ENCODE data around the gene RASAL1. TPM values are rescaled to one million over a fixed set of nuclear protein-coding genes. Genes with fewer than 3 reads are reported as not detected.
A peak's percentile ranks its signal among the peaks of the same experiment; 100 is the strongest.

The RASAL1 gene
- polyA plus RNA-seq, 1 donor (not counting 4 experiments of a cell fraction or from before 2014, with no cell fraction given), result 0.05 TPM

DNA sequence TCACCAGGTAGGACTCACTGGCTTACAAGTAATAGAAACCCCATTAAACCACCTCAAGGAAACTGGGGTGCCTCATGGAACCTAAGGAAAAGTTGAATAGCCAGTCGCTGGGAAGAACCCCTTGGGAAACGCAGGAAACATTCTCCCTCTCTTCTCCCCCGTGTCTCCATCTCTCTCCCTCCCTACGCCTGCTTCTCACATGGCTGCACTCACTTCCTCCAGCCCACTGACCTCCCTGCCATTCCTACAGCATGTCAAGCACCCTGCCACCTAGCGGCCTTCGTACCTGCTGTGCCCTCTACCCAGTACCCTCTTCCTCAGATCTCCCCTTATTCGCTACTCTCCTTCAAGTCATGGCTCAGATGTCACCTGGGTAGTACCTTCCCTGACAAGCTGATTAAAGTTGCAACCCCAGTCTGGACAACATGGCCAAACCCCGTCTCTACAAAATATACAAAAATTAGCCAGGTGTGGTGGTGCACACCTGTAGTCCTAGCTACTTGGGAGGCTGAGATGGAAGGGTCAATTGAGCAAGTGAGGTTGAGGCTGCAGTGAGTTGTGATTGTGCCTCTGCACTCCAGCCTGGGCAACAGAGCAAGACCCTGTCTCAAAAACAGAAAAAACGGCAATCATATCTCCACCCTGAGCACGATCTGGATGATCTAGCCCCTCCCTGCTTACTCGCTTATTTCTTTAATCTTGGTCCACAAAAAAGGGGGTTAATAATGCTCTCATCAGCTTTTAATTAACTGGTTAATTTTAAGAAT is 85.4 kb downstream of the RASAL1 start:
- DNase-seq (ENCODE audit: low read depth, low spot score) (no peak), FAIRE-seq (no peak)
- no peaks in the 10 kb centered on the region for H3K79me2 ChIP-seq (ENCODE audit: control insufficient read depth, insufficient read depth, low read length)
- H3K27me3 ChIP-seq (ENCODE audit: control insufficient read depth, extremely low read depth, insufficient read depth, low read length), result peaks cover 11% of the 10 kb centered on the region
- no peak overlapping the region for H3K4me2 ChIP-seq (ENCODE audit: control insufficient read depth, extremely low read depth, insufficient read depth, low read depth, low read length)
- no peak overlapping the region for H3K27ac ChIP-seq (ENCODE audit: control insufficient read depth, insufficient read depth, low read length)
- H2AFZ ChIP-seq (ENCODE audit: control insufficient read depth, low read length), result no peak overlapping the region
- no peaks in the 10 kb centered on the region for H3K9me1 ChIP-seq (ENCODE audit: control insufficient read depth, extremely low read depth, insufficient read depth, low read length)
- H3K4me1 ChIP-seq (ENCODE audit: control insufficient read depth, extremely low read depth, insufficient read depth, low read length), result no peaks in the 10 kb centered on the region
- dilution Hi-C loops (cut with MboI; ENCODE audit: extremely low pct_ligation_motif_present, low sequenced_read_pairs), result loop anchor here (25.0 kb wide), 1 partner anchor 112 kb away; no protein-coding TSS in a partner anchor
- H3K9ac ChIP-seq (ENCODE audit: control insufficient read depth, extremely low read depth, insufficient read depth, low read length), result no peak overlapping the region
- H4K20me1 ChIP-seq (ENCODE audit: control insufficient read depth, extremely low read depth, insufficient read depth, low read length), result no peaks in the 10 kb centered on the region
- TF ChIP-seq, protein P1, sequence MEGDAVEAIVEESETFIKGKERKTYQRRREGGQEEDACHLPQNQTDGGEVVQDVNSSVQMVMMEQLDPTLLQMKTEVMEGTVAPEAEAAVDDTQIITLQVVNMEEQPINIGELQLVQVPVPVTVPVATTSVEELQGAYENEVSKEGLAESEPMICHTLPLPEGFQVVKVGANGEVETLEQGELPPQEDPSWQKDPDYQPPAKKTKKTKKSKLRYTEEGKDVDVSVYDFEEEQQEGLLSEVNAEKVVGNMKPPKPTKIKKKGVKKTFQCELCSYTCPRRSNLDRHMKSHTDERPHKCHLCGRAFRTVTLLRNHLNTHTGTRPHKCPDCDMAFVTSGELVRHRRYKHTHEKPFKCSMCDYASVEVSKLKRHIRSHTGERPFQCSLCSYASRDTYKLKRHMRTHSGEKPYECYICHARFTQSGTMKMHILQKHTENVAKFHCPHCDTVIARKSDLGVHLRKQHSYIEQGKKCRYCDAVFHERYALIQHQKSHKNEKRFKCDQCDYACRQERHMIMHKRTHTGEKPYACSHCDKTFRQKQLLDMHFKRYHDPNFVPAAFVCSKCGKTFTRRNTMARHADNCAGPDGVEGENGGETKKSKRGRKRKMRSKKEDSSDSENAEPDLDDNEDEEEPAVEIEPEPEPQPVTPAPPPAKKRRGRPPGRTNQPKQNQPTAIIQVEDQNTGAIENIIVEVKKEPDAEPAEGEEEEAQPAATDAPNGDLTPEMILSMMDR (optimal IDR thresholded peaks at IDR 0.05 in 1 of 3, IDR thresholded peaks at IDR 0.05 in 1 of 3, conservative IDR thresholded peaks at IDR 0.05 in 1 of 3; ENCODE audit: extremely low read depth in 1 of 3, insufficient read depth in 2 of 3, low read length in 3 of 3), result peak; percentile 27 to 79 (median 37)
- no peak for TF ChIP-seq EZH2 (IDR thresholded peaks at IDR 0.05; ENCODE audit: low read length)
- H3K4me3 ChIP-seq (ENCODE audit: control insufficient read depth in 2 of 3, extremely low read depth in 1 of 3, insufficient read depth in 2 of 3, low read depth in 1 of 3, low read length in 3 of 3), result no peak overlapping the region
- H3K36me3 ChIP-seq (ENCODE audit: control insufficient read depth in 2 of 2, extremely low read depth in 1 of 2, insufficient read depth in 2 of 2, low read length in 2 of 2), result no peaks in the 10 kb centered on the region
- H3K9me3 ChIP-seq (ENCODE audit: control insufficient read depth, low read depth, low read length), result no peaks in the 10 kb centered on the region

Small RNAs within 50 kb of the gene (small RNA-seq; reads per million reads assigned to genes)
- gene MIR7106 (ENCODE audit: insufficient read length in 3 of 3, low read depth in 3 of 3, low replicate concordance in 1 of 3), result 0 reads per million in 3 experiments
- 0 reads per million in 3 experiments for gene RF00019 (ENCODE audit: insufficient read length in 3 of 3, low read depth in 3 of 3, low replicate concordance in 1 of 3)

Other genes starting within 250 kb of the RASAL1 start
- 88.3 to 102 TPM (median 95.0 TPM) in 3 replicates for gene OAS1, start 228.8 kb downstream of the RASAL1 start, polyA plus RNA-seq
- gene OAS3, start 197.3 kb downstream of the RASAL1 start, polyA plus RNA-seq, result 54.1 to 104 TPM (median 59.2 TPM) in 3 replicates
- 88.1 to 106 TPM (median 92.7 TPM) in 3 replicates for gene OAS2, start 157.2 kb downstream of the RASAL1 start, polyA plus RNA-seq
- not detected in 3 replicates for gene DTX1, start 79.0 kb downstream of the RASAL1 start, polyA plus RNA-seq
- gene CFAP73, start 14.0 kb upstream of the RASAL1 start, polyA plus RNA-seq, result not detected in 3 replicates
- gene DDX54, start 49.7 kb upstream of the RASAL1 start, polyA plus RNA-seq, result 42.1 to 47.3 TPM (median 44.6 TPM) in 3 replicates
- gene RITA1, start 50.0 kb upstream of the RASAL1 start, polyA plus RNA-seq, result 11.8 to 14.5 TPM (median 14.5 TPM) in 3 replicates
- gene TPCN1, start 85.7 kb upstream of the RASAL1 start, polyA plus RNA-seq, result 6.8 to 13.9 TPM (median 8.0 TPM) in 3 replicates
- 8.0 to 14.6 TPM (median 8.8 TPM) in 3 replicates for gene SLC8B1, start 199.3 kb upstream of the RASAL1 start, polyA plus RNA-seq
- 6.4 to 12.9 TPM (median 10.8 TPM) in 3 replicates for gene PLBD2, start 222.8 kb upstream of the RASAL1 start, polyA plus RNA-seq

Data from keratinocyte (primary cell).